Osteocyte (in vitro differentiated cells): ENCODE data around the gene HCRT. TPM values are rescaled to one million over a fixed set of nuclear protein-coding genes. Genes with fewer than 3 reads are reported as not detected.
"Not testable (repeated sequence)": the region's sequence is repeated elsewhere in the genome, so short reads cannot be mapped to it uniquely, and the experiment has no call there.

Experiments
- DNase-seq: peaks from one replicate; pipeline ENCODE4 v3.0.0; 2021; ENCODE audit warnings: mixed read lengths; ENCODE audit not compliant: unreplicated experiment; ENCODE audit errors: extremely low spot score
- H3K27ac Mint-ChIP-seq: one replicate; pipeline ENCODE4 v1.8.0; 2021; ENCODE audit warnings: mild to moderate bottlenecking, mixed read lengths; ENCODE audit not compliant: unreplicated experiment
- H3K27me3 Mint-ChIP-seq: one replicate; pipeline ENCODE4 v1.8.0; 2021; ENCODE audit warnings: mixed read lengths; ENCODE audit not compliant: unreplicated experiment
- H3K36me3 Mint-ChIP-seq: one replicate; pipeline ENCODE4 v1.8.0; 2021; ENCODE audit warnings: mixed read lengths; ENCODE audit not compliant: unreplicated experiment
- H3K4me1 Mint-ChIP-seq: one replicate; pipeline ENCODE4 v1.8.0; 2021; ENCODE audit warnings: mixed read lengths; ENCODE audit not compliant: unreplicated experiment
- H3K4me3 Mint-ChIP-seq: one replicate; pipeline ENCODE4 v1.8.0; 2021; ENCODE audit warnings: mild to moderate bottlenecking, moderate library complexity, mixed read lengths; ENCODE audit not compliant: unreplicated experiment
- H3K9me3 Mint-ChIP-seq: one replicate; pipeline ENCODE4 v1.8.0; 2021; ENCODE audit warnings: mixed read lengths; ENCODE audit not compliant: unreplicated experiment
- CTCF ChIP-seq: fragments of 200-600 bp; sonication (generic); IDR thresholded peaks from 2 replicates; pipeline ENCODE4 v1.5.0; 2021; ENCODE audit warnings: antibody characterized with exemption, mild to moderate bottlenecking, moderate library complexity
- total RNA-seq: library from RNA; stranded (reverse); gene quantifications from 2 replicates; pipeline ENCODE4 v1.2.1, GENCODE V29; 2021

The HCRT gene
- total RNA-seq, 1 donor from 2014 or later = not detected

- H3K4me1 Mint-ChIP-seq = peaks cover 9% of the 10 kb centered on the region
- H3K36me3 Mint-ChIP-seq = no peaks in the 10 kb centered on the region
- peaks cover 2% of the 10 kb centered on the region for H3K27me3 Mint-ChIP-seq
- TF ChIP-seq CTCF = no peak
- H3K27ac Mint-ChIP-seq = no peak overlapping the region
- no peak for DNase-seq
- H3K9me3 Mint-ChIP-seq = no peaks in the 10 kb centered on the region
- no peak overlapping the region for H3K4me3 Mint-ChIP-seq
Observed at GRCh38 chr17:42191275-42191608, 6.0 kb upstream of the HCRT start.

GRCh38 chr17:42190491-42191274, 5.4 kb upstream of the HCRT start:
- no peak for DNase-seq
- no peak overlapping the region for H3K27ac Mint-ChIP-seq
- no peaks in the 10 kb centered on the region for H3K9me3 Mint-ChIP-seq
- peaks cover 2% of the 10 kb centered on the region for H3K27me3 Mint-ChIP-seq
- no peaks in the 10 kb centered on the region for H3K36me3 Mint-ChIP-seq
- no peak overlapping the region for H3K4me3 Mint-ChIP-seq
- H3K4me1 Mint-ChIP-seq = peaks cover 9% of the 10 kb centered on the region
- TF ChIP-seq CTCF = no peak

GRCh38 chr17:42189651-42189965, 4.4 kb upstream of the HCRT start:
- no peak for DNase-seq
- no peak overlapping the region for H3K27ac Mint-ChIP-seq
- no peak overlapping the region for H3K4me3 Mint-ChIP-seq
- peaks cover 10% of the 10 kb centered on the region for H3K4me1 Mint-ChIP-seq
- H3K9me3 Mint-ChIP-seq = no peaks in the 10 kb centered on the region
- H3K27me3 Mint-ChIP-seq = peaks cover 2% of the 10 kb centered on the region
- no peaks in the 10 kb centered on the region for H3K36me3 Mint-ChIP-seq
- TF ChIP-seq CTCF = no peak

GRCh38 chr17:42188749-42189650, 3.7 kb upstream of the HCRT start:
- peaks cover 9% of the 10 kb centered on the region for H3K4me1 Mint-ChIP-seq
- H3K27ac Mint-ChIP-seq = no peak overlapping the region
- H3K27me3 Mint-ChIP-seq = peaks cover 2% of the 10 kb centered on the region
- TF ChIP-seq CTCF = no peak
- no peaks in the 10 kb centered on the region for H3K36me3 Mint-ChIP-seq
- no peak overlapping the region for H3K4me3 Mint-ChIP-seq
- DNase-seq = no peak
- H3K9me3 Mint-ChIP-seq = no peaks in the 10 kb centered on the region

GRCh38 chr17:42187833-42188232, 2.6 kb upstream of the HCRT start:
- no peak overlapping the region for H3K27ac Mint-ChIP-seq
- H3K27me3 Mint-ChIP-seq = peaks cover 7% of the 10 kb centered on the region
- H3K4me1 Mint-ChIP-seq = peaks cover 12% of the 10 kb centered on the region
- H3K9me3 Mint-ChIP-seq = no peaks in the 10 kb centered on the region
- no peak for TF ChIP-seq CTCF
- H3K36me3 Mint-ChIP-seq = no peaks in the 10 kb centered on the region
- no peak overlapping the region for H3K4me3 Mint-ChIP-seq
- DNase-seq = no peak

- not testable (repeated sequence) for H3K9me3 Mint-ChIP-seq, DNase-seq, H3K4me3 Mint-ChIP-seq, H3K27ac Mint-ChIP-seq, H3K36me3 Mint-ChIP-seq
- H3K27me3 Mint-ChIP-seq = peaks cover 19% of the 10 kb centered on the region
- H3K4me1 Mint-ChIP-seq = peaks cover 16% of the 10 kb centered on the region
Observed at GRCh38 chr17:42186191-42186590, 939 bp upstream of the HCRT start.
